ENCODE results near the gene CLEC2B.

The CLEC2B gene

GRCh38 chr12:9868311-9868801, 798 bp downstream of the CLEC2B start:
- DNase-seq, result no peak

DNA sequence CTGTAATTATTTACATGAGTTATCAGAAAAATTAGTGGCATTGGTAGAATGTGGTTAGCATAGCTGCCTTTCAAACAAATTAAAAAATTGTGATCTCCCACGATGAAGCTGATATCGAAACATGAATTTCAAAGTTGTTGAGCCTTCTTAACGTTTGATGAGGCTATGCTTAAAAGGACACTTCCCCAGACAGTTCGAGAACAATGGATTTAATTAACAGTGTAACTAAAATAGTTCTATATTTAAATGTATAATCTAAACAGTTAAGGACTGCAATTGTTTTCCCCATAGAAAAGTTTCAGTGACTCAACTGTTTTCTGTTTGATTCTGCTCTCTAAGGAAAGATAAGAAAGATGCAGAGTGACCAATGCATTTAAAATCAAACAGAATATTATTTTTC, 1.6 kb downstream of the CLEC2B start:
- DNase-seq, result no peak

DNA sequence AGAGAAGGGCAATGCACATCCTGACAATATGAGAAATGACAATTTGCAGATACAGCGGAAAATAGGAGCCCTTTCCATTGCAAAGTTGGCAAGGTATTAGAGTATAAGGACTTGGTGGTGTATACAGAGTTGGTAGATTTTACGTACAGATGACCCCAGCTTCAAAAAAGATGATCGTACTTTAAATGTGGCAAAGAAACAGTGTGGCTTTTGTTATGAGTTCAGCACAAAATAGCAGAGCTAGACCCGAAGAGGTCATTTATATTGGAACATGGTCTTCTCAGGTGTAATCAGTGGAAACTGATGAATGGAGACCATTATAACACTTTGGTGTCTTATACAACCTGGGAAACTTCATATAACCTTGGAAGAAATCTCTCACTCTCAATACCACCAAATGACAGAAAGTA, 2.3 kb downstream of the CLEC2B start:
- no peak for DNase-seq

GRCh38 chr12:9864913-9865675, 4.1 kb downstream of the CLEC2B start:
- DNase-seq, result no peak

DNA sequence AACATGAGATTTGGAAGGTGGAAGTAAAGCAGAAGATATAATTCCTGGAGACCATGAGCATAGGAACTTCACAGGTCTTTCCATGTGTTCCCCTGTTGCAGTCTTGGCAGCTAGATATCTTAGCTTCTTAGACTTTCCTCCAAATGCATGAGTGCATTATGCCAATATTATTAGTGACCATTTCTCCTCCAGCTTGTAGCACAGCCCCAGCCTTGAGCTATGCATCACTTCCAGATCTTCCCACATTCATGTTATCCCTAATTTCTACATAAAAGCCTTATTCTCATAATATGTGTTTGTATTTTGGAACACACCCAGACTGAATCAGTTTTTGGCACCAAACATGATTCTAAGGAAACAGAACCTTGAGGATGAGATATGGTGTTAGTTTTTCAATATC, 11.0 kb downstream of the CLEC2B start:
- DNase-seq, result no peak

DNA sequence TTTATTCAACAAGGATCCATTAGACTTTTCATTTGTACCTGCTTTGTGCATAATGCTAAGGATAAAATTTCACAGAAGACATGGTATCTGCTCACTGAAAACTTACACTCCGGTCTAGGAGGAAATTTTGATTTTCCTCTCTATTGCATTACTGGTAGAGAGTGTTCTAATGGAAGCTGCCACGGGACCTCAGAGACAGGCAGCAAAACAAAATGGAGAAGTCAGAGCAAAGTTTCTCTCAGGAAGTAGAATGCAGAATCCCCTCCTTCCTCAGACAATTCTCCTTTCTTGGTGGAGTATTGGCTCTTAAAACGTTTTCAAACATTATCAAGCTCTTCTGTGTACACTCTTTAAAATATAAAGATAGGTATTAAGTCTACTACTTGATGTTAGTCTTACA, 12.3 kb downstream of the CLEC2B start:
- no peak for DNase-seq

GRCh38 chr12:9856151-9856550, 13.0 kb downstream of the CLEC2B start:
- DNase-seq, result no peak

GRCh38 chr12:9851927-9852326, 17.2 kb downstream of the CLEC2B start:
- no peak for DNase-seq

DNA sequence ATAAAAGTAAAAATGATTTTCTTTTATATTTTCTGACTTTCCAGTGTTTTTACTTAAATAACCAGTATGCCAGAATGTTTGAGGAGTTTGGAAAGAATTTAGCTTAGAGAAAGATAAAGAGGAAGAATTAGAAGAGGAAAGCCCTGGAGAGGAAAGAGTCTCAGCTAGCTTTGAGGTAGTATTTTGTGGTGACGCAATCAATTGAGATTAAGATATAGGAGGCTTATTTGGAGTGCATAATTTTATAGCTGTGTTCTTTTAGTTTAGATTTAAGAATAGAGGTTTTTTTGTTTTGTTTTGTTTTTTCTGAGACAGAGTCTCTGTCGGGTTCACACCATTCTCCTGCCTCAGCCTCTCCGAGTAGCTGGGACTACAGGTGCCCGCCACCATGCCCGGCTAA, 18.1 kb downstream of the CLEC2B start:
- no peak for DNase-seq

GRCh38 chr12:9848899-9849298, 20.3 kb downstream of the CLEC2B start:
- DNase-seq, result no peak

- no peak for DNase-seq
These were observed 25.7 kb downstream of the CLEC2B start for GRCh38 chr12:9843407-9843806.

DNA sequence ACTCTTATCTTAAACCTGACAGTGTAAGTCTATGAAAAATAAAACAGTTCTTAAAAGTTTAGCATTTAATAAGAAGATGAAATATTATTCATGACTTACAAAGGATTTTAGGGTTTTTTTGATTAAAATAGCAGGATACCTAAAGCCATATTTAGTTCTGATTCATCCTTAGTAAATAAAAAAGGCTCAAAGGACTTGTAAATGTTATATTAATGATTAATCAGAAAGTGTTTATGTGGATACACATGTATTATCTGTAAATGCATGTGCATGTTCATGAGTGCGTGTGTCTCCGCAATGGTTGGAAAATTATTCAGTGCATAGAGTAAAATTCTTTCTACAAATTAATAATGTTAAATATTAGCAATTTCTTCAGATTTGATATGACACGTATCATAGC, 37.4 kb downstream of the CLEC2B start:
- DNase-seq, result no peak

DNA sequence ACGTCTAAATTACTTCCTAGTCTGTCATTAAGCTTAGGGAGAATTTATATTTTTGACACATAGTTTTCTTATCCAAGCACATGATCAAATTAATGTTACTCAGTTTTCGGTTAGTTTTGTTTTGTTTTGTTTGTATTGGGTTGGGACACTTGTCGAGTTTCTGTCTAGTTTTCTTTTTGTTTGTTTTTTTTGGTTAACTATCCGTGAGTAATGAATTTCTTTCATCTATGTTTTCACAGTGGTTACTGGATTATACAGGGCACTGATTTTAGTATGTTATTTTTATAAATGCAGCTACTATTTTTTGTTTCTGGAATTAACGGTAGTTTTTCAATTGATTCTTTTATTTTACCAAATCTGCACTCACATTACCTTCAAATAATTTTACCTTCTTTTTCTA, 39.2 kb downstream of the CLEC2B start:
- DNase-seq, result no peak

GRCh38 chr12:9829483-9829882, 39.7 kb downstream of the CLEC2B start:
- no peak for DNase-seq

DNA sequence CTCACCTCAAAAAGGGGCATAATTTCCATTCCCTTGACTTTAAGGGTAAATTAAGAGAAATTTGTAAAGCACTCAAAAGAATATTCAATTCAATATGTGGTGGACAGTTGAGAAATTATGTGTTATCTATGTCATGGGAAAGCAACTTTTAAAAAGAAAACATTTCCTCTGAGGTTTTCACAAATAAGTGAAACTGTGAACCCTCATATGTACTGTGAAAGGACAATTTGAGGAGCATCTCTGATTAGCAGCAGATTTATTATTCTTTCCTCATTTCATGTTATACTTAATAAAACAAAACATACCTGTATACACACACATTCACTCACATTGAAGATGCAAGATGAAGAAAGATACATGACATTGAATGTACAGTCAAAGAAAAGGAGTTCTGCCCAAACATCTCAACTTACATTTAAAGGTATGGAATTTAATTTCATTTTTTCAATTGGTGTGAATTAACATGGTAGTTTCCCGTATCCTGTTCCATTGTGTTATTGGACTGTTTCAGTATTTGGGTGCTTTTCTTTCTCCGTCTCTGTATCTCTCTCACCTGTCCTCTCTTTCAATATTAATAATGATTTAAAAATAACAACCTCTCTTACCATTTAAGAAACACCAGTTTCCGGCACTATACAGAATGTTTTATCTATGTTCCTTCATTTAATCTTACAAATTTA, 41.8 kb downstream of the CLEC2B start, which contains the start of gene KLRF1:
Gene KLRF1, plus strand, starts transcription at position 273 of the 680 bp plus-strand sequence. Its CDS starts 64 bp downstream, at position 337.
- no peak for DNase-seq

DNA sequence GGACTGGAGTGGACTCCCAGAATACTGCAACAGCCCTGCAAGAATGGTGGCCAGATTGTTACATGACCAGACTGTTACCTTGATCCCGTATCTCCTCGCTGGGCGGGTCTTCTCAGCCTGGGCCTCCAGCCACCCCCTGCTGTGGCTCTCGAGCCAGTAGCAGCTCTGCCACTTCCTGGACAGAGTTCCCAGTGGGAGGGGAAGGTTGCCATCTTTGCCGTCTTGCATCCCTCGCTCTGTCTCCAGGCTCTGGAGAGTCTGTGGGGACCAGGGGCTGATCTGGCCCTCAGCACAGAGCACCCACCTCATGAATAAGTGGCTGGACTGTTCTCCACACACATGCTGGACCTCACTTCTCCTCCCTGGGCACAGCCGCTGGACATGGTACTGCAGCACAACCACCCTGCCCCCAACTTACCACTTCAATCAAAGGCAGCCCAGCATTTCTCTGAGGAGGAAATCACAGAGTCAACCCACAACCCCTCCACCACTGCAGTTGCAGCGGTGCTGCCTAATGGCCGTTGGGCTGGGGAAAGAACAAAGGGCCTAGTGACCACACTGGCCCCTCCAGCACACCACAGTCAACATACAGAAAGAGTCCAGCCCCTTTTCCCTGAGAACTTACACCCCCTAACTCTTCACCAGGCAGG, 48.7 kb downstream of the CLEC2B start:
- DNase-seq, result no peak

DNA sequence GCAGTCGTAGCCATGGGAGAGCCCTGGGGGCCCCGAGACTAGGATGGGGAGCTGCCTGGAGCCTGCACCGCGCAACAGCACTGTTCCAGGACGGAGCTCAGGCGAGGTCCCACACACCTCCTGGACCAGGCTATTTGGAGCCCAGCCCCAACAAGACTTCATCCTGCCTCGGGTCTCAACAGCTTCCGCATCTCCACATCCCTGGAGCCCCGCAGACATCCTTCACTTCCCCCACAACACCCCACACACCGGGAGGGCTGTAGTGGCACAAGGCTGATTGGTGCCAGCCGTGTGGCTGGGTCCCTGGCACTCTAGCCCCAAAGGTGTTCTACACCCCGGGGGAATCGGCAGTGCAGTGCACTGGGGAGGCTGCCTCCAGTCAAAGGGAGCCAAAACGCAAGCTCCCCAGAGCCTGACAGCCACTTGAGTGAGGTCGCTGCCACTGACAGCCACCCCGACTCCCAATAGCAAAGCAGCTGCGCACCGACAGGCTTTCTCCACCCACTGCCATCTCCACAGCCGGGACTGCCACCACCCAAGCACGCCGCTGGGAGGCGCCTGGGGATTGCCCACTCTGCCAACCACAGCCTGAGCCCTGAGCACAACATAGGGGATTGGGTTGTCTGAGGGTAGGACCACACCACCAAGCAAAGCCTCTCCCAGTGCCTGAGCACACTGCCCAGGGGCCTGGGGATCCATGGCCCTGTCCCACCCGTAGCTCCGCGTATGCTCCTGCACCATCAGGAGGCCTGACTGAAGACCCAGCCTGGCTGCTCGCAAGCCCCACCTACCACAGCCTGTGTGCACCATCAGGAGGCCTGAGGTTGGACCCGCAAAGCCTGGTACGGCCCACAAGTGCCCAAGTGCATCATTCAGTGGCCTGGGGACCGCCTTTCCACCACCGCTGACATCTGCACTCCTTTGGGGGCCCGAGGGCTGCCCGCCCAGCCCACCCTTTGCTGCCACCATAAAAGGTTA, 55.0 kb downstream of the CLEC2B start:
- peak; percentile 86 to 91 for DNase-seq

- no peak for DNase-seq
These were observed 57.5 kb downstream of the CLEC2B start for GRCh38 chr12:9811621-9812020.

DNA sequence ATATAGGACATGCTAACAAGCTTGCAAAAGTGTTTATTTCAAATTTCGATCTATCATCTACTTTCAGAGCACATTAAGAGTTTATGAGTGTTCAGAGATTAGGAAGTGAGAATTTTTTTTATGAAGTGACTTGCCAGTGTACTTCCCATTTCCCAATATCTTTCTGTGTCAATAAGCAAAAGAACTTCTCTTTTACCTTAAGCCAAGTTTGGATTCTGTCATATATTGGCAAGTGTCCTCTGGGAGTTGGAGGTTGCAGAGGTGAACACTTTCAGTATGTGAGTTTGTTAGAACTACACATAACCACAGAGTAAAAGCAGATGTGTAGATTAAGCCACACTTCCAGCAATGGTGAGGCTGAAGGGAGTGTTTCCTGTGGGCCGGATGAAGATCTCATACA, 58.5 kb downstream of the CLEC2B start:
- DNase-seq, result no peak

GRCh38 chr12:9809866-9810265, 59.3 kb downstream of the CLEC2B start:
- no peak for DNase-seq

DNA sequence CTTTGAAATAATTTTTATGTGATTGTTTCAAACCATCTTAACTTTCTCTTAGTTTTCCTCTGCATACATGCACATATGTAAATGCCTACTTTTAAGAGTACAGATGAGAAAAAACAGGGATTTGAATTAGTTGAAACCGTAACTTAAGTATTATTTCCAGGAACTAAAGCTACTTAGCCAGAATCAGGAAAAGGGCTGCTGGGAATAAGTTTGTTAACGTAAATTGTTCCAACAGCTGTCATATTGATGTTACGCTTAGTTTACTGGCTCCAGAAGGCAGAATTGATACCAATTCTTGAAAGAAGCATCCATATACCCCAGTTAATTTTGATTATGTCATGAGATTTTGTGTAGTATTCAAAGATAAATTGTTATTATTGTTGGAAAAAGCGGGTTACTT, 59.8 kb downstream of the CLEC2B start:
- no peak for DNase-seq

- DNase-seq, result no peak
These were observed 60.6 kb downstream of the CLEC2B start for GRCh38 chr12:9808504-9808903.

GRCh38 chr12:9806714-9807113, 62.4 kb downstream of the CLEC2B start:
- no peak for DNase-seq
